Endothelial cell of umbilical vein (primary cell): ENCODE measurements around the gene PPA2. TPM values are rescaled to one million over a fixed set of nuclear protein-coding genes. Genes with fewer than 3 reads are reported as not detected.

Experiments used
- BruUV-seq: library from RNA; stranded (reverse); fragments of 400-500 nt; replicated peaks from 2 replicates; lab custom pipeline; 2021; lab: Mats Ljungman, UMichigan
- CTCF ChIA-PET: fragments of 300-600, 350-600 bp; sonication (Branson Sonifier 250); formaldehyde crosslinking; loops from one replicate; lab custom pipeline; 2021; ENCODE audit warnings: antibody characterized with exemption, inconsistent platforms; lab: Charles Lee
- POLR2A ChIA-PET: fragments of 300-600, 350-600 bp; sonication (Branson Sonifier 250); formaldehyde crosslinking; loops from one replicate; lab custom pipeline; 2021; ENCODE audit warnings: antibody characterized with exemption, inconsistent platforms; lab: Charles Lee
- DNase-seq: peaks from one replicate; pipeline ENCODE4 v3.0.0-alpha.2; 2011; ENCODE audit warnings: low read depth, low spot score
- FAIRE-seq: peaks from 2 replicates; lab custom pipeline; 2011; peaks lifted over from hg19 to GRCh38; lab: Jason Lieb, UNC
- H2AFZ ChIP-seq: 2 replicates; pipeline ENCODE4 v1.6.0; 2012; ENCODE audit warnings: low read depth, low read length, control low read depth, inconsistent platforms
- H3K27ac ChIP-seq: 2 replicates; pipeline ENCODE4 v1.5.1; 2011; ENCODE audit warnings: low read depth, mild to moderate bottlenecking, control low read depth, low read length, moderate library complexity; ENCODE audit not compliant: insufficient read depth
- H3K27me3 ChIP-seq, 2 experiments: 2 replicates each; pipeline versions ENCODE4 v1.6.0 to v1.6.1; 2011; ENCODE audit warnings: low read length in 2 of 2, mixed read lengths in 1 of 2; ENCODE audit not compliant: control insufficient read depth in 2 of 2, insufficient read depth in 2 of 2
- H3K36me3 ChIP-seq, 2 experiments: 2 replicates in 1 of 2; 3 replicates in 1 of 2; pipeline ENCODE4 v1.5.1; 2011; ENCODE audit warnings: low read length in 2 of 2, mild to moderate bottlenecking in 1 of 2, moderate library complexity in 1 of 2; ENCODE audit not compliant: control insufficient read depth in 2 of 2, insufficient read depth in 2 of 2; ENCODE audit errors: extremely low read depth in 1 of 2
- H3K4me1 ChIP-seq: 3 replicates; pipeline ENCODE4 v1.5.1; 2011; ENCODE audit warnings: mild to moderate bottlenecking, low read length; ENCODE audit not compliant: control insufficient read depth, insufficient read depth; ENCODE audit errors: extremely low read depth
- H3K4me2 ChIP-seq: 2 replicates; pipeline ENCODE4 v1.6.1; 2011; ENCODE audit warnings: low read length, control low read depth, mixed read lengths; ENCODE audit not compliant: insufficient read depth
- H3K4me3 ChIP-seq, 3 experiments: fragments of 200-600 bp in 1 of 3; sonication (generic), shearing (Covaris generic) in 1 of 3; replicated peaks in 1 of 3; 2 replicates each; pipeline ENCODE4 v1.5.1; 2011 to 2016; ENCODE audit warnings: control low read depth in 3 of 3, low read length in 3 of 3, mild to moderate bottlenecking in 2 of 3, inconsistent platforms in 1 of 3, low read depth in 1 of 3, moderate library complexity in 1 of 3; ENCODE audit not compliant: insufficient read depth in 1 of 3
- H3K79me2 ChIP-seq: 2 replicates; pipeline ENCODE4 v1.6.0; 2012; ENCODE audit warnings: low read length, inconsistent platforms; ENCODE audit not compliant: control insufficient read depth, insufficient read depth
- H3K9ac ChIP-seq: replicated peaks from 2 replicates; pipeline ENCODE3; 2011; ENCODE audit warnings: low read length, control low read depth; ENCODE audit not compliant: insufficient read depth; ENCODE audit errors: extremely low read depth
- H3K9me1 ChIP-seq: replicated peaks from 3 replicates; pipeline ENCODE4 v1.6.0; 2011; ENCODE audit warnings: mild to moderate bottlenecking, low read length; ENCODE audit not compliant: control insufficient read depth, insufficient read depth; ENCODE audit errors: extremely low read depth
- H3K9me3 ChIP-seq: replicated peaks from 2 replicates; pipeline ENCODE4 v1.5.1; 2012; ENCODE audit warnings: low read length, inconsistent platforms; ENCODE audit not compliant: control insufficient read depth, insufficient read depth
- H4K20me1 ChIP-seq: replicated peaks from 2 replicates; pipeline ENCODE3; 2011; ENCODE audit warnings: mild to moderate bottlenecking, low read length; ENCODE audit not compliant: control insufficient read depth, insufficient read depth; ENCODE audit errors: extremely low read depth
- EZH2 ChIP-seq: IDR thresholded peaks from 2 replicates; pipeline ENCODE4 v1.6.1; 2012; ENCODE audit warnings: borderline replicate concordance, low read depth, mild to moderate bottlenecking, moderate library complexity, low read length, inconsistent platforms; ENCODE audit not compliant: severe bottlenecking
- FOS ChIP-seq: IDR thresholded peaks from 2 replicates; pipeline ENCODE4 v1.6.1; 2011; ENCODE audit warnings: mild to moderate bottlenecking, low read length, moderate library complexity, borderline replicate concordance; ENCODE audit not compliant: insufficient read depth
- GATA2 ChIP-seq: IDR thresholded peaks from 2 replicates; pipeline ENCODE4 v1.7.0; 2011; ENCODE audit warnings: low read depth, mild to moderate bottlenecking, moderate library complexity, mixed read lengths, low read length; ENCODE audit not compliant: insufficient read length, insufficient read depth
- JUN ChIP-seq: IDR thresholded peaks from 2 replicates; pipeline ENCODE4 v1.6.1; 2011; ENCODE audit warnings: borderline replicate concordance, low read depth; ENCODE audit not compliant: insufficient read length, insufficient read depth
- MYC ChIP-seq: IDR thresholded peaks from one replicate; pipeline ENCODE4 v1.6.1; 2011; ENCODE audit warnings: mild to moderate bottlenecking, low read depth, low read length
- POLR2A ChIP-seq: IDR thresholded peaks from 2 replicates; pipeline ENCODE4 v1.6.1; 2012; ENCODE audit warnings: low read depth, mild to moderate bottlenecking, control low read depth, low read length
- POLR2AphosphoS5 ChIP-seq: IDR thresholded peaks from 2 replicates; pipeline ENCODE4 v1.6.1; 2012; ENCODE audit warnings: low read depth, mild to moderate bottlenecking, control low read depth, low read length, moderate library complexity; ENCODE audit not compliant: insufficient read depth
- dilution Hi-C: fragments of 300-500 bp; cut with MboI; formaldehyde crosslinking; loops from one replicate; pipeline ENCODE4 v1.15.0; 2019; ENCODE audit warnings: low sequenced_read_pairs; ENCODE audit not compliant: extremely low pct_ligation_motif_present
- intact Hi-C: fragments of 100-400 bp; cut with micrococcal nuclease; formaldehyde crosslinking; loops from one replicate; pipeline ENCODE4 v1.10.0; 2022
- polyA plus RNA-seq, 4 experiments: library from polyadenylated mRNA; depleted of rRNA in 3 of 4; stranded (reverse) in 3 of 4; unstranded in 1 of 4; fragments of >200 nt; gene quantifications; 2 replicates each; pipeline versions ENCODE4 v1.2.1 to v1.2.3, GENCODE V29; 2011 to 2012; ENCODE audit warnings: missing spikeins in 1 of 4
- total RNA-seq: library from RNA; stranded (reverse); gene quantifications from 2 replicates; pipeline ENCODE4 v1.2.3, GENCODE V29; 2021
- TF ChIP-seq, protein P1 (sequence below), 2 donors: IDR thresholded peaks; 1 replicate in 1 of 2; 2 replicates in 1 of 2; pipeline ENCODE4 v1.5.1; 2011; ENCODE audit warnings: low read length in 2 of 2, mild to moderate bottlenecking in 2 of 2, moderate library complexity in 2 of 2, control low read depth in 1 of 2, inconsistent platforms in 1 of 2, low read depth in 1 of 2; ENCODE audit not compliant: insufficient read depth in 1 of 2; ENCODE audit errors: extremely low read depth in 1 of 2
- TF ChIP-seq, protein P2 (sequence below): IDR thresholded peaks from 2 replicates; pipeline ENCODE4 v1.6.1; 2011; ENCODE audit not compliant: insufficient read depth, insufficient read length

PPA2 gene
- total and polyA plus RNA-seq, 2 donors (not counting 3 experiments of a cell fraction or from before 2014, with no cell fraction given): 30.4 to 58.7 TPM

DNA sequence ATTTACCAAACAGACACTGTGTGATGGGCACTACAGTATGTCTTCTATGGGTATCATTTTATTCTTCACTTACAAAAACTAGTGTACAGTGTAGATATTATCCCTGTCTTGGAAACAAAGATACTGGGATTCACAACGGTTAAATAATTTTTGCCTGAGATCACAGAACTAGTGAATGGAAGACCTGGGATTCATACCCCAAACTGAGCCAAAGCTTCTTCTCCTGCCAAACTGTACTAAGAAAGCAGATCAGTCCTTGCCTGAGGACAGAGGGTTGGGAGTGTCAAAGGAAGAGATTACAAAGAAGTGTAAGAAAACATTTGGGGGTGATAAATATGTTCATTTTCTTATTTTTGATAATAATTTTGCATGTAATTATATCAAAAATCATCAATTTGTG is 43.1 kb downstream of the PPA2 start:
- Histone ChIP-seq H4K20me1 (no peaks in the 10 kb centered on the region), H3K36me3 (peaks cover 0 to 4% of the 10 kb centered on the region in 2 experiments), H3K9ac (no peak overlapping the region), H3K79me2 (no peaks in the 10 kb centered on the region), H3K27ac (no peak overlapping the region), H3K4me1 (no peaks in the 10 kb centered on the region), H2AFZ (no peak overlapping the region), H3K9me3 (no peaks in the 10 kb centered on the region), H3K4me2 (no peak overlapping the region), H3K4me3 (no peak overlapping the region), H3K27me3 (no peaks in the 10 kb centered on the region), H3K9me1 (no peaks in the 10 kb centered on the region)
- no TSS peak for BruUV-seq
- POLR2A ChIA-PET: no interaction called here
- TF ChIP-seq POLR2AphosphoS5 (no peak), JUN (no peak), POLR2A (no peak), GATA2 (no peak), MYC (no peak), FOS (no peak), EZH2 (no peak)
- TF ChIP-seq, protein P1, sequence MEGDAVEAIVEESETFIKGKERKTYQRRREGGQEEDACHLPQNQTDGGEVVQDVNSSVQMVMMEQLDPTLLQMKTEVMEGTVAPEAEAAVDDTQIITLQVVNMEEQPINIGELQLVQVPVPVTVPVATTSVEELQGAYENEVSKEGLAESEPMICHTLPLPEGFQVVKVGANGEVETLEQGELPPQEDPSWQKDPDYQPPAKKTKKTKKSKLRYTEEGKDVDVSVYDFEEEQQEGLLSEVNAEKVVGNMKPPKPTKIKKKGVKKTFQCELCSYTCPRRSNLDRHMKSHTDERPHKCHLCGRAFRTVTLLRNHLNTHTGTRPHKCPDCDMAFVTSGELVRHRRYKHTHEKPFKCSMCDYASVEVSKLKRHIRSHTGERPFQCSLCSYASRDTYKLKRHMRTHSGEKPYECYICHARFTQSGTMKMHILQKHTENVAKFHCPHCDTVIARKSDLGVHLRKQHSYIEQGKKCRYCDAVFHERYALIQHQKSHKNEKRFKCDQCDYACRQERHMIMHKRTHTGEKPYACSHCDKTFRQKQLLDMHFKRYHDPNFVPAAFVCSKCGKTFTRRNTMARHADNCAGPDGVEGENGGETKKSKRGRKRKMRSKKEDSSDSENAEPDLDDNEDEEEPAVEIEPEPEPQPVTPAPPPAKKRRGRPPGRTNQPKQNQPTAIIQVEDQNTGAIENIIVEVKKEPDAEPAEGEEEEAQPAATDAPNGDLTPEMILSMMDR (IDR thresholded peaks at IDR 0.05; ENCODE audit: extremely low read depth in 1 of 2, insufficient read depth in 1 of 2, low read depth in 1 of 2, low read length in 2 of 2): no peak
- TF ChIP-seq, protein P2, sequence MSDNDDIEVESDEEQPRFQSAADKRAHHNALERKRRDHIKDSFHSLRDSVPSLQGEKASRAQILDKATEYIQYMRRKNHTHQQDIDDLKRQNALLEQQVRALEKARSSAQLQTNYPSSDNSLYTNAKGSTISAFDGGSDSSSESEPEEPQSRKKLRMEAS: no peak
- FAIRE-seq: no peak
- dilution Hi-C loops (no loop called here), intact Hi-C loops (no loop called here)
- DNase-seq: no peak
- CTCF ChIA-PET: interaction anchor here (0.7 to 1.0 kb wide), 2 partner anchors 12 to 200 kb away, joined by 3 read pairs; no protein-coding TSS in a partner anchor
